NCI-H187 treated with DMSO at 0.1 percent for 48 hours (cell line): ENCODE results near the gene CEP112.
"Not testable (repeated sequence)": the region's sequence is repeated elsewhere in the genome, so short reads cannot be mapped to it uniquely, and the experiment has no call there.

ENCODE experiments used
- DNase-seq: peaks from one replicate; lab custom pipeline; 2025; lab: John Stamatoyannopoulos, UW

Gene CEP112

DNA sequence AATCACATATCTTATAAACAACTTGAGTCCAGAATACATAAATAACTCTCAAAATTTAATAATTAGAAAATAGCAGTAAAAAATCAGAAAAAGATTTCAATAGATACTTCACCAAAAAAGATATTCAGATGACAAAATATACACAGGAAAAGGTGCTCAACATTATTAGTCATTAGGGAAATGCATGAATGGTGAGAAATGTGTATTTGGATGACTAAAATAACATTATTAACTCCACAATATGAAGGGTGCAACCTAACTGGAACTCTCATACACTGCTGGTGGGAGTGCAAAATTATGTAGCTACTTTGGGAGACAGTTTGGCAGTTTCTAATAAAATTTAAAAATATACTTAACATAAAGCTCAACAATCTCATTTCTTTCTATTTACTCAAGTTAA lies 368.2 kb downstream of the CEP112 start:
- DNase-seq, result no peak

DNA sequence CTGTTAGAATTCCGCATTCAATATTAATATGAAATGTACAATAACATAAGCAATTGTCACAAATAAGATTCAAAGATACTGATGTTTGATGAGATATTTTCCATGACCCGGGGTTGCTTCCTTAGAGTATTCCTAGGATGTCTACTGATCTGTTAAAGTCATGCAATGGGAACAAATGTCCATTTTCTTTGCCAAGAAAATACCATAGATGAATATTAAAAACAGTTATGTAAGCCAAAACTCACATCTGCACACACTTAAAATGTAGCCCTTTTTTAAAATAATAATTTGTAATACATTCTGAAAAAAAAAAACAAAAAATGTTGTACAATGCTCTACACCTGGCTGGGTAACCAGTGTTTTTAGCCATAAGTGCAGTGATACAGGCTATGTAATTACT lies 371.1 kb downstream of the CEP112 start:
- DNase-seq, result no peak

DNA sequence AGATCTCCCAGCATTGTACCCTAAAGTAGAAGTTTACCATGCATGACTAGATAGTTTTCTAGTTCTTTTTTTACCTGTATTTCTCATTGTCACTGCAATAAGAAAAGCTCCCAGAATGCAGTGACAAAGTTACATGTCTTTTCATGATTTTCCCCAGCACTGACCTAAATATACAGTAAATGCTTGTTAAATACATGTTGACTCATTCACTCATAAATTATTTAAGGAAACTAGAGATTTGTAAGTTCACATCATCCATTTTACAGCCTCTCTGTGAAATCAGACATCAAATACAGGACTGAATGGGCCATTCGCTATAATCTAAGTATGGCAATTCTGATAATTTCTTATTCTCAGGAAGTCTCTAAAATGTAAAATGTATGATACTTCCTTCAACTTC lies 371.6 kb downstream of the CEP112 start:
- DNase-seq, result no peak

DNA sequence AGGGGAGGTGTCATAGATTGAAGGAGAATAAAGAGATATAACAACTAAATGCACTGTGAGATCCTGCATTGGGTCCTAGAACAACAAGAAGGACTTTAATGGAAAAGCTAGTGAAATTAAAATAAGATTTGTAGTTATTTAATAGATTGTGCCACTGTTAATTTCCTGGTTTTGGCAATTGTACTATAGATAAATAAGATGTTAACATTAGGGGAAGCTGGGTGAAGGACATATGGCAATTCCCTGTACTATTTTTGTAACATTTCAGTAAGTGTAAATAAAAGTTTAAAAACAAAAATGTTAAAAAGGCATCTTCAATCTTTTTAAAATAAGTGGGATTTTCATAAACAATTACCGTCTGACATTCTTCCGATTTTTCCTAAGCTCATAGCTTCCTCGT lies 372.1 kb downstream of the CEP112 start:
- DNase-seq, result no peak

DNA sequence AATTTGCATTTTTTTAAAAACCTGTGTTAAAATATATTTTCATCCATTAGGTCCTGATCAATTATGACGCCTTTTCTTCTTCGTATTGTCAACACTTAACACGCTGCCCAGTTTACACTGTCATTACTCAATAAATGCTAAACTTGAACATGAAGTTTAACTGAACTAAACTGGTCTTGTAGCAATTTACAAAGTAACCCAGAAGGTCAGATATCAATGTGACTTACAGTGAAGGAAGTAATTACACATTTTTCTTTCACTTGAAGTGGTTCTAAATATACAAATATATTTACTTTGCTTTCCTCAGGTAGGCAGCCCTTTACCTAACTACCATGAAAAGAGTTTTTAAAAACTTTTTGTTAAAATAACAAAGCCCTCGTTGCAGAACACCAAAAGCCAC lies 374.0 kb downstream of the CEP112 start:
- no peak for DNase-seq

DNA sequence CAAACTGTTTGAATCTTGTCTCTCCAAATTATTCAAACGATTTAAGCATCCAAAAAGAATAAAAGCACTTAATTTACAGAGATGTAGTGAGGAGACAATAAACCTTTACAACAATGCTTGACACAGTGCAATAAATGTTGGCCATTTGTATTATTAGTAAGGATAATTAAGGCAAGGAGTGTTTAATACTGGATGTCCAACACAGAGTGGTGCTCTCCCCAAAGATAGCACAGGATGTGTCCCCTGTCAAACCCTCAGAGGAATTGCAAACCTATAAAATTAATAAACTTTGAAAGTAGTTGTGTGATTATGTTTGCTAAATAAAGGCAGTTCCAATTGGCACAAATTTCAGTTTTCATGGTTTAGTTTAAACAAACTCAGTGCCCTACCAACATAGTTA lies 377.5 kb downstream of the CEP112 start:
- no peak for DNase-seq

DNA sequence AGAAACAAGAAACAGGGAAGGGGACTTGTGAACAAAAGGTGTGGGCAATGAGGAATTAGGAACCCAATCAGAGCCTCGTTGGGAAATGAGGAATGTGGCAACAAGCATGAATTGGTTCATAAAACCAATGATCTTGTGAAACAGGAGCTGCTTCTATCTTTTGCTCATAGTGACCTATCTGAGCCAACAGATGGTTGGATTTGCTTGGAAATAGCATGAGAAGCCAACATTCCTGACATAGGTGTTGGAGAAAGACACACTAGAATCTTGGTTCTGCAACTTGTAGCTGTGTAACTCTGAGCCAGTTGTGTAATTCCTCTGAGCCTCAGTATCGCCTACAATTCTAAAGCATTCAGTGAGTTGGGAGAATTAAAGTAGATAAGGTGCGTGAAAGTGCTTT lies 378.6 kb downstream of the CEP112 start:
- no peak for DNase-seq

DNA sequence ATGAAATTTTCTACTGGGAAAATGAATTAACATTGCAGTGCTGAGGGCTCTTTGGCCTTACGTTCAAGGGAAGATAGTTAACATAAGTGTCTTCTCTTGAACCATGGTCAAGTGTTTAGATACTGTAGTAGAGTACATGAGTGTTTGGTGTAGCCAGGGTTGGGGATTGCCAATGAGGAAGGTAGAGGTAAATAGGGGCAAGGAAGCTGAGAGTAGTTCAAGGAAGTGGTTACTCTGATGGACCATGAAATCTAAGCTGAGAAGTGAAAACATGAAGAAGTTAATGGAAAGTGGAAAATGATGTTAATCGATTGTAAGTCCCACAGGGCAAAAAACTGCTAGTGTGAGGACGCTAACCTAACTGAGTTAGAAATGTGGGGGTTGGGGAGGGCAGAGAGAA lies 380.9 kb downstream of the CEP112 start:
- DNase-seq, result no peak

DNA sequence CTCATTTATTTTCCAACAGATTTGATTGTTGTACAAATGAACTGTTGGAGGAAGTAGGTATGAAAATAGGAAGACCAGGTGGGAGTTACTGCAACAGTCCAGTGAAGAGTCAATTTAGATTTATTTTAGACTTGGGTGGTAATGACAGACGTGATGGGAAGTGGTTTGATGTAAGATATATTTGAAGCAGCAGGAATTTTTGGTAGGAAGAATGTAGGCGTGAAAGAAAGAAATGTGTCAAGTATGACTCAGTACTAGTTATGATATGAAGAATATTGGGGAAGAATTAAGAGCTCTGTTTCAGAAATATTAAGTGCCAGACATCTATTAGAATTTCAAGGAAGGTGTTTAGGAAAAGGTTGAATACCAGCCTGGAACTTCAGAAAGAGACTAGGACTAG lies 382.6 kb downstream of the CEP112 start:
- no peak for DNase-seq

DNA sequence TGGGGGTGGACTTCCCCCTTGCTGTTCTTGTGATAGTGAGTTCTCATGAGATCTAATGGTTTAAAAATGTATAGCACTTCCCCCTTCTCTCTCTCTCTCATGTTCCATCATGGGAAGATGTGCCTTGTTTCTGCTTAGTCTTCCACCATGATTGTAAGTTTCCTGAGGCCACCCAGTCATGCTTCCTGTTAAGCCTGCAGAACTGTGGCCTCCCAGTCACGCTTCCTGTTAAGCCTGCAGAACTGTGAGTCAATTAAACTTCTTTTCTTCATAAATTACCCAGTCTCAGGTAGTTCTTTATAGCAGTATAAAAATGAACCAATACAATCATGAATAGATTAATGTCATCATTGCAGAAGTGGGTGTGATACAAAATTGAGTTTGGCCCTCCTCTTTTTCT lies 383.4 kb downstream of the CEP112 start:
- not testable (repeated sequence) for DNase-seq

DNA sequence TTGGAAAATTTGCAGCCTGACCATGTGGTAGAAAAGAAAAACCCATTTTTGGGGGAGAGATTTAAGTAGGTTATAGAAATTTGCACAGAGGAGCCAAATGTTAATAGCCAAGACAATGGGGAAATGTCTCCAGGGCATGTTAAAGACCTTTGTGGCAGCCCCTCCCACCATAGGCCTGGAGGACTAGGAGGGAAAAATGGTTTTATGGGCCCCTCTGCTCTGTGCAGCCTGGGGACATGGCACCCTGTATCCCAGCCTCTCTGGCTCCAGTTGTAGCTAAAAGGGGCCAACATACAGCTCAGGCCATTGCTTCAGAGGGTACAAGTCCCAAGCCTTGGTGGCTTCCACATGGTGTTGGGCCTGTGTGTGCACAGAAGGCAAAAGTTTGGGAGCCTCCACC lies 384.6 kb downstream of the CEP112 start:
- no peak for DNase-seq

DNA sequence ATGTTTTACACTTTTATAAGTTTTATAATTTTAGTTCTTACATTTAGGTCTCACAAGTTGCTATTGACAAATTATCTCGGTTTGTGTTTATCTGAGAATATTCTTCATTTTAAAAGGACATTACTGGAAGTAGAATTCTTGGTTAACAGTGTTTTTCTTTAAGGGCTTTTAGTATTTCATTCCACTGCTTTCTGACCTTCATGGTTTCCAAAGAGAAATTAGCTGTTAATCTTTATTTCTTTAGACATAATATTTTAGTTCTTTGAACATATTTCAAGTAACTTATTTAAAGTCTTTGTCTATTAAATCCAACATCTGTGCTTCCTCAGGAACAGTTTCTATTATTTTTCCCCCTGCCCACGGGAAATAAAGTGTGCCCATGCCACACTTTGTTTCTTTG lies 390.4 kb downstream of the CEP112 start:
- no peak for DNase-seq

DNA sequence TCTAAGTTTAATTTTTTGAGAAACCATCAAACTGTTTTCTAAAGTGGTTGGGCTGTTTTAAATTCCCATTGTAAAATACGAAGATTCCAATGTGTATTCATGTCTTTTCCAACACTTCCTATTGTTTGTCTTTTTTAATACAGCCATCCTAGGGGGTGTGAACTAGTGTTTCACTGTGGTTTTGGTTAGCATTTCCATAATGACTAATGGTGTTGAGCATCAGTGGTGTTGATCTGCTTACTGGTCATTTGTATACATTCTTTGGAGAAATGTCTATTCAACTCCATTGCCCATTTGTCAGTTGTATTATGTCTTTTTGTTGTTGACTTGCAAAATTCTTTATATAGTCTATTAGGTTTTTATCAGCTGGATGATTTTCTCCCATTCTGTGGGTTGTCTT lies 391.3 kb downstream of the CEP112 start:
- DNase-seq, result no peak

DNA sequence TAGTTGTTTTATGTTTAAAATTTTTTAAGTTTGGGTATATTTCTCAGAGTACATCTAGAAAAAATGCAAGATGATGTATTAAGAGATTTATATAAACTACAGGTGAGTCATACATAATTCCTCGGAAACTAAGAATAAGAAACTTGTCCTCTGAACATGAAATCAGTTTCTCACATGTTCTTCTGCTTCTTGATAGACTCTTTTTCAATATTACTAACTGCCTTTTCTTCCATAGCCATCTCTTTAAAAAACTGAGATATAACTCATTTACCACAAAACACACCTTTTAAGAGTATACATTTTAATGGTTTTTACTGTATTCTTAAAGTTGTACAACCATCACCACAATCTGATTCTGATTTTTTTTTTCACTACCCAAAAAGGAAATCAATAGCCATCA lies 392.1 kb downstream of the CEP112 start:
- DNase-seq, result no peak

DNA sequence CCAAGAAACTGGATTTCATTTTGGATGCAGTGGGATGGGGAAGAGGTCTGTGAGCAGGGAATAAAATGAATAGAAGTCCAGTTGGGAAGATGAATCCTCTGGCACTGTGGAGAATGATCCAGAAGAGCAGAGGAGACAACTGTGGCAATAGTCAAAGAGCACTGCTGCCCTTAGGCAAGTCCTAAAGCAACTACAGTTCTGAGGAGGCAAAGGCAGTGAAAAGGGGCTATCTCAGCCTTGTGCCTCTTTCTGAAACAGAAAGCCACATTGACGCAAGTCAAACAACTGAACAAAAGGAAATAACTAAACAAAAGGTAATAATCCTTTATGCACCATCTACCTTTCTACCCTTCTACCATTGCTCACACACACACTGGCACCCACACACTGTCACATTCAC lies 392.5 kb downstream of the CEP112 start:
- DNase-seq, result no peak

DNA sequence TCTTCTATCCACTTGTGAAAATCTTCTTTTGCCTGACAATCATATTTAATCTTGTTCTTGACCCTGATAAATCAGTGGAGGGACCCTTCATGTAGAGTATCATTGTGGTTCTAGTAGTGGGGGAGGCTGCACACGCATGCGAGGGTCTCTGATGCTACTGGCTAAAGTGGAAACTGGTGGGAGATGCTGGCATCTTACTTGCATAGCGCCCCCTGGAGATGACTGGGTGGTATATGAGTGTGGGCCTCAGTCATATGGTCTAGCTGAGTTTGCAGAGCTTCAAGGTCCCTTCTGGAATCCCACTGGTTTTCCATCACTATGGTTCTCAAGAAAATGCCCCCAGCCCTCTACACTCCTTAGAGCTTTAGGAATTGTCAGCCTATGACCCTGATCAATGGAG lies 394.1 kb downstream of the CEP112 start:
- DNase-seq, result no peak

DNA sequence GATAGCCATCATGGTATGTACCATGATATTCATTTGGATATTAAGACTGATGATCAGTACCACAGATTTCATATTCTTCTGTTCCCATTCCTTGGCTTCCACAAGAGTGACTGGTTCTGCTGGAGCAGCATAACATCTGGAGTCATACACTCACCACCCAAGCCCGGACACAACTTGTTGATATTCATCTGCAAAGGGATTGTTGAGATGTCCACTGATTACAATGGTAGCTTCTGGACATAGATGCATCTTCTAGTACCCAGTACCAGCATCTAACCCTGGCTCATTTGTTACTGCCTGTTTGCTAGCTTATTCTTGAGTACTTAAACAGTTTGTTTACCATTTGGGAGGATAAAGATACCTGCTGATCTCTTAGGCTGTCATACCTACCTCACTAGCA lies 394.8 kb downstream of the CEP112 start:
- DNase-seq, result no peak

DNA sequence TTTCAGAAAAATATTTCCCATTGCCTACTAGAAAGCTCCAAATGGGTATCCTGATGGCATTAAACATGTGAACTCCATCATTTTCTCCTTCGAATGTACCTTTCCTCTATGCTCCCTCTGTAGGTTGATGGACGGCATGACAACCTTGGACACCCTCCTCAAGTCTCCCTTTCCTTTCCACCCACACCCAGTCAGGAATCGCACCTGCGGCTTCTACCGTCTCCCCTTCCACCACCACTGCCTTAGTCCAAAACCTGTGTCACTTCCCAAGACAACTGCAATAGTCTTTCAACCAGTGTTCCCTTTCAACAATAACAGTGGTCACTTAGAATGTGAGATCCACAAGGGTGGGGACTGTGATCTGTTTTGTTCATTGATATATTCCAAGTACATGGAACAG lies 397.4 kb downstream of the CEP112 start:
- no peak for DNase-seq

DNA sequence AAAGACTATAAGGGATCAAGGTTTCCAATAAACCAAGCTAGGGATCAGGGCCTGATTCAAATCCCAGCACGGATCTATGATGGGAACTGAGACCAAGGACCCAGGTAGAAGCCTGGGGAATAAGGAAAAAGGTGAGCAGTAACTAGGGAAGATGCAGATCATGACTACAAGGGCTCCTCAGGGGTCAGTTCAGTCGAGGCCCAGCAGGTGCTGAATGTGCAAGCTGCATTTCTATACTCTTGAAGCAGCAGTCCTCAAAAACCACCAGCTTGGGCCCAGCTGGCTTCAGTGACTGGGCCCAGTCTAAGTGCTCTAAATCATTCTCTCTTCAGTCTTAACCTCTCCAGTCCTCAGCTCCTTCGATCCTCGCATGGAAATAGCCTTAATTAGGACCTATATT lies 401.7 kb downstream of the CEP112 start:
- no peak for DNase-seq

DNA sequence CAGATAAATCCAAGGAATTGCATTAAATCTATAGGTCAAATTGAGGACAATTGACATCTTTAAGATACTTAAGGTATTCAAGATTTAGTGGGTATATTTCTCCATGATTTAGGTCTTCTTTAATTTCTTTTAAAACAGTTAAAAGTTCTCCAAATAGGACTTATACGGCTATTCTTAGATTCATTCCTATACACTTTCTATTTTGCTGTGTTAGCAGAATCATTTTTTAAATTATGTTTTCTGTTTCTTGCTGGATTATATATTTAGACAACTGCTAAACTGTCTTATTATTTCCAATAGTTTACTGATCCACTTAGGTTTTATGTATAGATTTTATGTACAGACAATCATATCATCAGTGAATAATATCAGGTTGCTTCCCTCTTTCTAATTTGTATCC lies 404.4 kb downstream of the CEP112 start:
- DNase-seq, result no peak

DNA sequence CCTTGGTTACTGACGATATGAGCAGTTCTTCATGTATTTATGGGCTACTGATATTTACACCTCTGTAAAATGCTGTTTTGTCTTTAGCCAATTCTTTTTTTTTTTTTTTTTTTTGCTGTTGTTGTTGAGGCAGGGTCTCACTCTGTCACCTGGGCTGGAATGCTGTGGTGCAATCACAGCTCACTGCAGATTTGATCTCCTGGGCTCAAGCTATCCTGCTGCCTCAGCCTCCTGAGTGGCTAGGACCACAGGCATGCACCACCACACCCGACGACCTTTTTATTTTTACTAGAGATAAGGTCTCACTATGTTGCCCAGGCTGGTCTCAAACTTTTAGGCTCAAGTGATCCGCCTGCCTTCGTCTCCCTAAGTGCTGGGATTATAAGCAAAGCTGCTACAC lies 405.5 kb downstream of the CEP112 start:
- no peak for DNase-seq

DNA sequence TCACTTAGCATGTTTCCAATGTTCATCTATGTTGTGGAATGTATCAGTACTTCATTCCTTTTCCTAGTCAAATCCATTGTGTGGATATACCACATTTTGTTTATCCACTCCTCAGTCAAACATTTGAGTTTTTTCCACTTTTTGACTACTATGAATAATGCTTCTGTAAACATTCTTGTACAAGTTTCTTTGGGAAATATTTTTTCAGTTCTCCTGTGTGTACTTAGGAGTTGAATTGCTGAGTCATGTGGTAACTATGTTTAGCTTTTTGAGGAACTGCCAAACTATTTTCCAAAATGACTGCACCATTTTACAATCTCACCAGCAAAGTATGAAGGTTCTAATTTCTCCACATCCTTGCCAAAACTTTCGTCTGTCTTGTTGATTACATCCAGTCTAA lies 406.8 kb downstream of the CEP112 start:
- DNase-seq, result no peak

DNA sequence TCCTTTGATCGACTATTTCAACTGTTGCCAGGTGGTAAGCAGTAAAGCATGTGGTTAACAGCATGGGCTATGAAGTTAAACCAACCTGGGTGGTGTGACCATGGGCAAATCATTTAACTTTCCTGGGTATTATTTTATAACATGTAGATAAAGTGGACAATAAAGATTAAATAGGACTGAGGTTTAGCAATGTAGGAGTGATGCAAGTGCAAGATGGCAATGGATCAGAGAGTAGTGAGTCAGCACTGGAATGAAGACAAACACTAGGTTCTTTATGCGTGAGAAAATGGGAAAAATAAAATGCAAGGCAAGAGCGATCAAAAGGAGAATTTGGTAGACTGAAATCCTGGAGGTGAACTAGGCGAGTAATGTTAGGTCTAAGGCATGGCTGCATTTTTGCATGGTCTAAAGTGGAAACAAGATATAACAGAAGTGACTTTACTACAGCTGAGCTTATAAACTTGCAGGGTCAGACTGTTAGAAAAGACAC lies 408.0 kb downstream of the CEP112 start:
- DNase-seq, result no peak

DNA sequence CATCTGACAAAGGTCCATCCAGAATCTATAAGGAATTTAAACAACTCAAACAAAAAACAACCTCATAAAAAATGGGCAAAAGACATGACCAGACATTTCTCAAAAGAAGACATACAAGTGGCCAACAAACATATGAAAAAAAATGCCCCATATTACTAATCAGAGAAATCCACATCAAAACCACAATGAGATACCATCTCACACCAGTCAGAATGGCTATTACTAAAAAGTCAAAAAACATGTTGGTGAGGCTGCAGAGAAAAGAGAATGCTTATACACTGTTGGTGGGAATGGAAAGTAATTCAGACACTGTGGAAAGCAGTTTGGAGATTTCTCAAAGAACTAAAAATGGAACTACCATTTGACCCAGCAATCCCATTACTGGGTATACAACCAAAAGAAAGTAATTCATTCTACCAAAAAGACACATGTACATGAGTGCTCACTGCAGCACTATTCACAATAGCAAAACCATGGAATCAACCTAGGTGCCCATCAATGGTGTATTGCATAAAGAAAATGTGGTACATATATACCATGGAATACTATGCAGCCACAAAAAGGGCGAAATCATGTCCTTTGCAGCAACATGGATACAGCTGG lies 409.7 kb downstream of the CEP112 start:
- not testable (repeated sequence) for DNase-seq

DNA sequence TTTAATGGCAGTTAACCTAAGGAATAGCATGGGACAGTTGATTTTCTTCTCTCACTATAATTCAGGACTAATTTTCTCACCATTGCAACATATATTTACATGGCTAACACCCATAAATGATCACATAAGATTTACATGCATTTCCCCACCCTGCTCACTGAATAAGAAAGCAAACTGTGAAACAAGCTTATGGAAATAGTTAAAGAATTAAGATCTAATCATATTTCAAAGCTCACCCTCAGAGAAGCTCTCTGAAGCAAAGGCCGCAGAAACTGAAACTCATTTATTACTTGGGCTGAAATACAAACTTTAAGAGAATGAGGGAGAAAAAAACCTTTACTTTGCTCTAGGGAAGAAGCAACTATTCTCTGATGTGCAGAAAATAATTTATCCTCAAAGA lies 411.8 kb downstream of the CEP112 start:
- DNase-seq, result no peak
